Measurements from ENCODE around the gene CYTH1. TPM values are rescaled to one million over a fixed set of nuclear protein-coding genes. Genes with fewer than 3 reads are reported as not detected.

Gene CYTH1
- polyA plus RNA-seq, 2 of the 4 experiments (the other 2 are of a cell fraction) = 38.5 to 46.2 TPM

DNA sequence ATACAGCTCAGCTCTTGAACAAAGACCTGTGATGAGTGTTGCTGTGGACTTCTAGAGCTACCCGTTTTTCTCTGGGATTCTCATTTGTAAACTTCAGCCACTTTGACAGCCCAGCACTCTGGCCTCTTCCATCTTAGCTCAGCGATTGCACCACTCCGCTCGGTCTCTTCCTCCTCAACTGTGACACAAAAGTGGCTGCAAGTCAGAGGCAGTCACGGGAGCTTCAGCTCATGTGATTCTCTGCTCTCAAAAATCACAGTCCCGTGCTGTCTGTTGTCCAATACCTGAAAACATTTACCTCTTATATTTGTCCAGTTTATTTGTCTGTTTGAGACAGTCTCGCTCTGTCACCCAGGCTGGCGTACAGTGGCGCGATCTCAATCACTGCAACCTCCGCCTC, 129.2 kb downstream of the CYTH1 start:
- no peak for FAIRE-seq
- no peak for ATAC-seq

GRCh38 chr17:78652024-78652423, 130.0 kb downstream of the CYTH1 start:
- 95% methylated on average over 1 of the region's 1 CpG for WGBS (ENCODE audit: missing lambda C conversion rate)
- ATAC-seq (no peak), FAIRE-seq (no peak), DNase-seq (ENCODE audit: low read depth in 1 of 2, low spot score in 1 of 2) (no peak)
- Histone ChIP-seq H3K4me2 (no peak overlapping the region), H3K4me3 (no peak overlapping the region), H3K9me3 (peaks cover 2% of the 10 kb centered on the region; the same call in 2 of the 3 replicates), H3K27ac (peak overlapping the region in 1 of 2 experiments; percentile 56; a peak in 3 of 6 replicates), H3K4me1 (peaks cover 29% of the 10 kb centered on the region)
- ChIA-PET CTCF (interaction anchor here (1.3 kb wide), 1 partner anchor 155 kb away, joined by 3 read pairs; no protein-coding TSS in a partner anchor), POLR2A (no interaction called here)
- TF ChIP-seq ZFP36 (IDR thresholded peaks at IDR 0.05; ENCODE audit: borderline replicate concordance, partially characterized antibody) (no peak), ZSCAN20 (CRISPR knock-in tag; IDR thresholded peaks at IDR 0.05) (no peak), ZNF302 (CRISPR knock-in tag; IDR thresholded peaks at IDR 0.05) (no peak), POLR2A (IDR thresholded peaks at IDR 0.05; ENCODE audit: low read length) (no peak), POLR2AphosphoS2 (conservative IDR thresholded peaks at IDR 0.05; ENCODE audit: low read length) (no peak), EHF (CRISPR knock-in tag; IDR thresholded peaks at IDR 0.05) (no peak), RCOR1 (IDR thresholded peaks at IDR 0.05; ENCODE audit: low read depth, low read length) (no peak), E2F6 (IDR thresholded peaks at IDR 0.05; ENCODE audit: borderline replicate concordance, low read depth) (no peak), NFE2L2 (conservative IDR thresholded peaks at IDR 0.05; ENCODE audit: low read length) (no peak), ESRRA (IDR thresholded peaks at IDR 0.05; ENCODE audit: borderline replicate concordance, low read length) (no peak), FOSL2 (IDR thresholded peaks at IDR 0.05) (no peak), FOSL2 (CRISPR knock-in tag; IDR thresholded peaks at IDR 0.05) (no peak), FOSB (CRISPR knock-in tag; IDR thresholded peaks at IDR 0.05) (no peak), JUNB (IDR thresholded peaks at IDR 0.05) (no peak), MAX (IDR thresholded peaks at IDR 0.05) (no peak), EHMT2 (IDR thresholded peaks at IDR 0.05; ENCODE audit: low read depth) (no peak), HDAC2 (IDR thresholded peaks at IDR 0.05) (no peak)
- TF ChIP-seq, protein P1, sequence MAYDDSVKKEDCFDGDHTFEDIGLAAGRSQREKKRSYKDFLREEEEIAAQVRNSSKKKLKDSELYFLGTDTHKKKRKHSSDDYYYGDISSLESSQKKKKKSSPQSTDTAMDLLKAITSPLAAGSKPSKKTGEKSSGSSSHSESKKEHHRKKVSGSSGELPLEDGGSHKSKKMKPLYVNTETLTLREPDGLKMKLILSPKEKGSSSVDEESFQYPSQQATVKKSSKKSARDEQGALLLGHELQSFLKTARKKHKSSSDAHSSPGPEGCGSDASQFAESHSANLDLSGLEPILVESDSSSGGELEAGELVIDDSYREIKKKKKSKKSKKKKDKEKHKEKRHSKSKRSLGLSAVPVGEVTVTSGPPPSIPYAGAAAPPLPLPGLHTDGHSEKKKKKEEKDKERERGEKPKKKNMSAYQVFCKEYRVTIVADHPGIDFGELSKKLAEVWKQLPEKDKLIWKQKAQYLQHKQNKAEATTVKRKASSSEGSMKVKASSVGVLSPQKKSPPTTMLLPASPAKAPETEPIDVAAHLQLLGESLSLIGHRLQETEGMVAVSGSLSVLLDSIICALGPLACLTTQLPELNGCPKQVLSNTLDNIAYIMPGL (CRISPR knock-in tag; IDR thresholded peaks at IDR 0.05; ENCODE audit: borderline replicate concordance) = no peak
- TF ChIP-seq, protein P2, sequence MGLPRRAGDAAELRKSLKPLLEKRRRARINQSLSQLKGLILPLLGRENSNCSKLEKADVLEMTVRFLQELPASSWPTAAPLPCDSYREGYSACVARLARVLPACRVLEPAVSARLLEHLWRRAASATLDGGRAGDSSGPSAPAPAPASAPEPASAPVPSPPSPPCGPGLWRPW (IDR thresholded peaks at IDR 0.05) = no peak

More for the DNA sequence above, 129.2 kb downstream of the CYTH1 start:
- Histone ChIP-seq H3K4me3 (no peak overlapping the region), H3K4me2 (no peak overlapping the region), H3K27ac (peak overlapping the region; percentile 34 to 60; a peak in 4 of 6 replicates), H3K4me1 (peaks cover 29% of the 10 kb centered on the region), H3K9me3 (peaks cover 2% of the 10 kb centered on the region; the same call in 2 of the 3 replicates)
- POLR2A ChIA-PET = interaction anchor here (1.0 kb wide), 1 partner anchor 60 kb away, joined by 3 read pairs; no protein-coding TSS in a partner anchor
- no peak for DNase-seq (ENCODE audit: low read depth in 1 of 2, low spot score in 1 of 2)
- CTCF ChIA-PET = interaction anchor here (1.1 to 2.8 kb wide), 6 partner anchors 10 to 159 kb away, joined by 3 to 15 read pairs (median 4); no protein-coding TSS in a partner anchor
- no peak for TF ChIP-seq HOXB13 (CRISPR knock-in tag; IDR thresholded peaks at IDR 0.05; ENCODE audit: low read depth)
- no peak for TF ChIP-seq CEBPB (IDR thresholded peaks at IDR 0.05)
- no peak for TF ChIP-seq ZSCAN20 (CRISPR knock-in tag; IDR thresholded peaks at IDR 0.05)
- TF ChIP-seq EP300 (IDR thresholded peaks at IDR 0.05) = no peak
- TF ChIP-seq, protein P1 (CRISPR knock-in tag; IDR thresholded peaks at IDR 0.05; ENCODE audit: borderline replicate concordance) = no peak
- no peak for TF ChIP-seq KDM5A (IDR thresholded peaks at IDR 0.05)
- TF ChIP-seq ZC3H11A (IDR thresholded peaks at IDR 0.05) = no peak
- TF ChIP-seq TFCP2L1 (CRISPR knock-in tag; IDR thresholded peaks at IDR 0.05) = no peak
- no peak for TF ChIP-seq MAZ (IDR thresholded peaks at IDR 0.05; ENCODE audit: borderline replicate concordance, low read depth, low read length)
- 82% methylated on average over 11 of the region's 11 CpGs for WGBS (ENCODE audit: missing lambda C conversion rate)
